ENCODE results near the gene GATA5.
"Not testable (repeated sequence)": the region's sequence is repeated elsewhere in the genome, so short reads cannot be mapped to it uniquely, and the experiment has no call there.

GATA5 gene

GRCh38 chr20:62428396-62429295 lies 47.1 kb downstream of the GATA5 start:
- no peak for DNase-seq

GRCh38 chr20:62428002-62428372 lies 47.8 kb downstream of the GATA5 start:
- no peak for DNase-seq

- DNase-seq = no peak
Observed at GRCh38 chr20:62427172-62428001, 48.4 kb downstream of the GATA5 start, which contains the start of gene RBBP8NL. Gene RBBP8NL (minus strand): TSS chr20:62427539. CDS start chr20:62419647, 7,892 bp downstream.

GRCh38 chr20:62426699-62427131 lies 49.1 kb downstream of the GATA5 start:
- DNase-seq = no peak

GRCh38 chr20:62426059-62426348 lies 49.8 kb downstream of the GATA5 start:
- DNase-seq = not testable (repeated sequence)

- DNase-seq = no peak
Observed at GRCh38 chr20:62425281-62426058, 50.3 kb downstream of the GATA5 start.

- DNase-seq = no peak
Observed at GRCh38 chr20:62424249-62425107, 51.3 kb downstream of the GATA5 start.

GRCh38 chr20:62423326-62423706 lies 52.5 kb downstream of the GATA5 start:
- no peak for DNase-seq

- DNase-seq = no peak
Observed at GRCh38 chr20:62422636-62423325, 53.0 kb downstream of the GATA5 start.

- DNase-seq = no peak
Observed at GRCh38 chr20:62421716-62421990, 54.1 kb downstream of the GATA5 start.

GRCh38 chr20:62420846-62421715 lies 54.7 kb downstream of the GATA5 start:
- DNase-seq = no peak

GRCh38 chr20:62419759-62420158 lies 56.0 kb downstream of the GATA5 start:
- no peak for DNase-seq

GRCh38 chr20:62418709-62419487 lies 56.9 kb downstream of the GATA5 start:
- DNase-seq = no peak

GRCh38 chr20:62417981-62418708 lies 57.6 kb downstream of the GATA5 start:
- no peak for DNase-seq

GRCh38 chr20:62416651-62417637 lies 58.9 kb downstream of the GATA5 start:
- DNase-seq = no peak

GRCh38 chr20:62415354-62416111 lies 60.3 kb downstream of the GATA5 start:
- no peak for DNase-seq

- DNase-seq = no peak
Observed at GRCh38 chr20:62413896-62414481, 61.8 kb downstream of the GATA5 start.

All from activated CD4-positive, alpha-beta T cell treated with anti-CD3 and anti-CD28 coated beads, Interleukin-2, amount 50 U/mL, for 4 hours (primary cell).